ENCODE results near the gene MAGEB4. TPM values are rescaled to one million over a fixed set of nuclear protein-coding genes. Genes with fewer than 3 reads are reported as not detected.
"Not testable (repeated sequence)": the region's sequence is repeated elsewhere in the genome, so short reads cannot be mapped to it uniquely, and the experiment has no call there.

MAGEB4 gene
- 0.04 TPM in 2 replicates for polyA plus RNA-seq (2013)

GRCh38 chrX:30241724-30242415 lies at the start of gene MAGEB4:
TSS of gene MAGEB4 (plus strand) at chrX:30242000. CDS start at chrX:30242136, 136 bp downstream.
- Histone ChIP-seq H3K79me1 (ENCODE audit: low read length) (no peaks in the 10 kb centered on the region), H2BK12ac (ENCODE audit: low read length) (no peak within 1 kb of the TSS), H4K91ac (ENCODE audit: low read depth, low read length) (no peak within 1 kb of the TSS), H4K8ac (ENCODE audit: low read depth, low read length) (no peak within 1 kb of the TSS), H3K9ac (ENCODE audit: low read length) (no peak within 1 kb of the TSS), H3K36me3 (ENCODE audit: control insufficient read depth in 1 of 2, insufficient read depth in 2 of 2, low read length in 2 of 2) (no peaks in the 10 kb centered on the region), H4K12ac (ENCODE audit: low read depth, low read length) (no peak within 1 kb of the TSS), H2AFZ (ENCODE audit: insufficient read depth, low read length, poor library complexity) (no peak within 1 kb of the TSS), H3K9me3 (ENCODE audit: insufficient read depth, low read depth, low read length) (no peaks in the 10 kb centered on the region), H3K79me2 (ENCODE audit: control insufficient read depth, insufficient read depth, low read length, poor library complexity) (no peaks in the 10 kb centered on the region), H3K27me3 (ENCODE audit: insufficient read depth, low read length) (no peaks in the 10 kb centered on the region), H3K4me2 (ENCODE audit: low read length) (no peak within 1 kb of the TSS), H2AK5ac (ENCODE audit: low read length) (no peak within 1 kb of the TSS), H3K4me3 (ENCODE audit: low read depth, low read length) (no peak within 1 kb of the TSS), H3K14ac (ENCODE audit: low read length) (no peak within 1 kb of the TSS), H3K23ac (ENCODE audit: low read length) (no peak within 1 kb of the TSS), H3K4me1 (ENCODE audit: control insufficient read depth in 1 of 2, insufficient read depth in 2 of 2, low read length in 2 of 2) (no peaks in the 10 kb centered on the region), H3K4ac (ENCODE audit: low read depth, low read length) (no peak within 1 kb of the TSS), H2BK5ac (ENCODE audit: low read depth, low read length, poor library complexity) (no peak within 1 kb of the TSS), H3K18ac (ENCODE audit: low read length) (no peak within 1 kb of the TSS), H2BK120ac (ENCODE audit: insufficient read depth, low read length, poor library complexity) (no peak within 1 kb of the TSS), H3K27ac (ENCODE audit: low read depth, low read length) (no peak within 1 kb of the TSS)
- WGBS (ENCODE audit: extremely low coverage, insufficient coverage, insufficient read length), result no CpG with 5 or more reads among the region's 10 CpGs
- DNase-seq, result no peak

GRCh38 chrX:30193910-30194309 lies 47.9 kb upstream of the MAGEB4 start:
- not testable (repeated sequence) for H3K4ac ChIP-seq (ENCODE audit: low read depth, low read length); H3K14ac ChIP-seq (ENCODE audit: low read length); H3K36me3 ChIP-seq (ENCODE audit: control insufficient read depth in 1 of 2, insufficient read depth in 2 of 2, low read length in 2 of 2); H3K27ac ChIP-seq (ENCODE audit: low read depth, low read length); H2AK5ac ChIP-seq (ENCODE audit: low read length); H4K91ac ChIP-seq (ENCODE audit: low read depth, low read length); H2BK5ac ChIP-seq (ENCODE audit: low read depth, low read length, poor library complexity); H3K79me2 ChIP-seq (ENCODE audit: control insufficient read depth, insufficient read depth, low read length, poor library complexity); H3K27me3 ChIP-seq (ENCODE audit: insufficient read depth, low read length); H3K79me1 ChIP-seq (ENCODE audit: low read length); H4K12ac ChIP-seq (ENCODE audit: low read depth, low read length); H3K9ac ChIP-seq (ENCODE audit: low read length); H3K4me3 ChIP-seq (ENCODE audit: low read depth, low read length); H3K4me2 ChIP-seq (ENCODE audit: low read length); H3K4me1 ChIP-seq (ENCODE audit: control insufficient read depth in 1 of 2, insufficient read depth in 2 of 2, low read length in 2 of 2); H2BK12ac ChIP-seq (ENCODE audit: low read length); H3K9me3 ChIP-seq (ENCODE audit: insufficient read depth, low read depth, low read length); H2AFZ ChIP-seq (ENCODE audit: insufficient read depth, low read length, poor library complexity); DNase-seq; H2BK120ac ChIP-seq (ENCODE audit: insufficient read depth, low read length, poor library complexity); H3K23ac ChIP-seq (ENCODE audit: low read length); H4K8ac ChIP-seq (ENCODE audit: low read depth, low read length); H3K18ac ChIP-seq (ENCODE audit: low read length)
- no CpG with 5 or more reads among the region's 6 CpGs for WGBS (ENCODE audit: extremely low coverage, insufficient coverage, insufficient read length)

- no peaks in the 10 kb centered on the region for H3K36me3 ChIP-seq (ENCODE audit: control insufficient read depth in 1 of 2, insufficient read depth in 2 of 2, low read length in 2 of 2)
- no CpG with 5 or more reads among the region's 1 CpG for WGBS (ENCODE audit: extremely low coverage, insufficient coverage, insufficient read length)
- no peak overlapping the region for H3K9ac ChIP-seq (ENCODE audit: low read length)
These were observed 45.5 kb upstream of the MAGEB4 start for GRCh38 chrX:30196322-30196721.

GRCh38 chrX:30212172-30212571 lies 29.6 kb upstream of the MAGEB4 start:
- Histone ChIP-seq H2AFZ (ENCODE audit: insufficient read depth, low read length, poor library complexity) (no peak overlapping the region), H3K14ac (ENCODE audit: low read length) (no peak overlapping the region), H3K27ac (ENCODE audit: low read depth, low read length) (no peak overlapping the region), H3K4me3 (ENCODE audit: low read depth, low read length) (no peak overlapping the region), H4K8ac (ENCODE audit: low read depth, low read length) (no peak overlapping the region), H2BK120ac (ENCODE audit: insufficient read depth, low read length, poor library complexity) (no peak overlapping the region), H3K23ac (ENCODE audit: low read length) (no peak overlapping the region), H3K9ac (ENCODE audit: low read length) (no peak overlapping the region), H3K4ac (ENCODE audit: low read depth, low read length) (no peak overlapping the region), H3K4me1 (ENCODE audit: control insufficient read depth in 1 of 2, insufficient read depth in 2 of 2, low read length in 2 of 2) (no peaks in the 10 kb centered on the region), H3K9me3 (ENCODE audit: insufficient read depth, low read depth, low read length) (no peaks in the 10 kb centered on the region), H3K27me3 (ENCODE audit: insufficient read depth, low read length) (no peaks in the 10 kb centered on the region), H2BK5ac (ENCODE audit: low read depth, low read length, poor library complexity) (no peak overlapping the region), H4K91ac (ENCODE audit: low read depth, low read length) (no peak overlapping the region), H3K79me2 (ENCODE audit: control insufficient read depth, insufficient read depth, low read length, poor library complexity) (no peaks in the 10 kb centered on the region), H4K12ac (ENCODE audit: low read depth, low read length) (no peak overlapping the region), H3K36me3 (ENCODE audit: control insufficient read depth in 1 of 2, insufficient read depth in 2 of 2, low read length in 2 of 2) (no peaks in the 10 kb centered on the region), H3K4me2 (ENCODE audit: low read length) (no peak overlapping the region), H3K79me1 (ENCODE audit: low read length) (no peaks in the 10 kb centered on the region), H3K18ac (ENCODE audit: low read length) (no peak overlapping the region), H2AK5ac (ENCODE audit: low read length) (no peak overlapping the region), H2BK12ac (ENCODE audit: low read length) (no peak overlapping the region)
- DNase-seq, result no peak
- no CpG with 5 or more reads among the region's 2 CpGs for WGBS (ENCODE audit: extremely low coverage, insufficient coverage, insufficient read length)

More at GRCh38 chrX:30196322-30196721, 45.5 kb upstream of the MAGEB4 start:
- H3K79me2 ChIP-seq (ENCODE audit: control insufficient read depth, insufficient read depth, low read length, poor library complexity), result no peaks in the 10 kb centered on the region
- no peak overlapping the region for H3K4ac ChIP-seq (ENCODE audit: low read depth, low read length)
- no peak overlapping the region for H3K14ac ChIP-seq (ENCODE audit: low read length)
- no peak overlapping the region for H4K12ac ChIP-seq (ENCODE audit: low read depth, low read length)
- no peak overlapping the region for H3K4me2 ChIP-seq (ENCODE audit: low read length)
- H3K23ac ChIP-seq (ENCODE audit: low read length), result no peak overlapping the region
- H3K4me3 ChIP-seq (ENCODE audit: low read depth, low read length), result no peak overlapping the region
- H3K4me1 ChIP-seq (ENCODE audit: control insufficient read depth in 1 of 2, insufficient read depth in 2 of 2, low read length in 2 of 2), result no peaks in the 10 kb centered on the region
- no peak overlapping the region for H2BK5ac ChIP-seq (ENCODE audit: low read depth, low read length, poor library complexity)
- no peak overlapping the region for H2AK5ac ChIP-seq (ENCODE audit: low read length)
- H3K79me1 ChIP-seq (ENCODE audit: low read length), result no peaks in the 10 kb centered on the region
- H3K9me3 ChIP-seq (ENCODE audit: insufficient read depth, low read depth, low read length), result no peaks in the 10 kb centered on the region
- no peak overlapping the region for H2BK120ac ChIP-seq (ENCODE audit: insufficient read depth, low read length, poor library complexity)
- H3K27ac ChIP-seq (ENCODE audit: low read depth, low read length), result no peak overlapping the region
- no peak overlapping the region for H4K8ac ChIP-seq (ENCODE audit: low read depth, low read length)
- H2AFZ ChIP-seq (ENCODE audit: insufficient read depth, low read length, poor library complexity), result no peak overlapping the region
- no peak overlapping the region for H3K18ac ChIP-seq (ENCODE audit: low read length)
- H4K91ac ChIP-seq (ENCODE audit: low read depth, low read length), result no peak overlapping the region
- peak in 1 of 2 donors; percentile 21 for DNase-seq
- H2BK12ac ChIP-seq (ENCODE audit: low read length), result no peak overlapping the region
- no peaks in the 10 kb centered on the region for H3K27me3 ChIP-seq (ENCODE audit: insufficient read depth, low read length)

All from trophoblast cell (in vitro differentiated cells and primary cell).